GM21529 (cell line): ENCODE data around the gene MYO3B.
"Not testable (repeated sequence)": the region's sequence is repeated elsewhere in the genome, so short reads cannot be mapped to it uniquely, and the experiment has no call there.

Experiments used
- ATAC-seq: cut with Tn5 transposase; IDR thresholded peaks from one replicate; pipeline ENCODE4 v1.9.1; 2021; ENCODE audit not compliant: unreplicated experiment

MYO3B gene

GRCh38 chr2:170670651-170671050, 492.7 kb downstream of the MYO3B start:
- ATAC-seq: no peak

GRCh38 chr2:170671079-170671478, 493.1 kb downstream of the MYO3B start:
- ATAC-seq: no peak

GRCh38 chr2:170674282-170674681, 496.3 kb downstream of the MYO3B start:
- ATAC-seq: not testable (repeated sequence)

- ATAC-seq: no peak
Observed at GRCh38 chr2:170675701-170676100, 497.8 kb downstream of the MYO3B start.

- ATAC-seq: no peak
Observed at GRCh38 chr2:170679607-170680079, 501.7 kb downstream of the MYO3B start.

- ATAC-seq: peak; percentile 98
Observed at GRCh38 chr2:170680172-170680941, 502.4 kb downstream of the MYO3B start.

GRCh38 chr2:170681311-170681710, 503.4 kb downstream of the MYO3B start:
- ATAC-seq: no peak

- no peak for ATAC-seq
Observed at GRCh38 chr2:170685591-170685990, 507.6 kb downstream of the MYO3B start.

GRCh38 chr2:170689481-170689880, 511.5 kb downstream of the MYO3B start:
- no peak for ATAC-seq

- ATAC-seq: no peak
Observed at GRCh38 chr2:170690640-170691039, 512.7 kb downstream of the MYO3B start.

- ATAC-seq: no peak
Observed at GRCh38 chr2:170694316-170694715, 516.4 kb downstream of the MYO3B start.

- no peak for ATAC-seq
Observed at GRCh38 chr2:170695521-170696410, 517.8 kb downstream of the MYO3B start.

- ATAC-seq: no peak
Observed at GRCh38 chr2:170696948-170697347, 519.0 kb downstream of the MYO3B start.

- ATAC-seq: no peak
Observed at GRCh38 chr2:170701011-170701410, 523.1 kb downstream of the MYO3B start.

GRCh38 chr2:170703776-170704476, 526.0 kb downstream of the MYO3B start:
- ATAC-seq: no peak
